H1 (cell line): ENCODE measurements around the gene C1S.

Experiments used
- ATF3 ChIP-seq: IDR thresholded peaks from 2 replicates; pipeline ENCODE4 v1.6.1; 2011; ENCODE audit warnings: low read depth, mild to moderate bottlenecking, low read length; ENCODE audit not compliant: insufficient read depth
- CTCF ChIP-seq, 3 experiments: IDR thresholded peaks; 1 replicate in 2 of 3; 2 replicates in 1 of 3; pipeline versions ENCODE4 v1.5.1 to v1.6.1; 2011; ENCODE audit warnings: low read length in 3 of 3, mild to moderate bottlenecking in 3 of 3, inconsistent platforms in 2 of 3, low read depth in 1 of 3, moderate library complexity in 1 of 3; ENCODE audit not compliant: insufficient read depth in 1 of 3; ENCODE audit errors: control extremely low read depth in 1 of 3
- E2F6 ChIP-seq: IDR thresholded peaks from 2 replicates; pipeline ENCODE4 v1.6.1; 2012; ENCODE audit warnings: inconsistent platforms
- EGR1 ChIP-seq: IDR thresholded peaks from 2 replicates; pipeline ENCODE4 v1.6.1; 2011; ENCODE audit warnings: low read depth, low read length, borderline replicate concordance
- HDAC2 ChIP-seq, 2 experiments: fragments of 300-600 bp in 1 of 2; sonication (generic) in 1 of 2; IDR thresholded peaks; 2 replicates each; pipeline ENCODE4 v1.6.1; 2011 to 2012; ENCODE audit warnings: low read depth in 2 of 2, low read length in 2 of 2, mild to moderate bottlenecking in 2 of 2, moderate library complexity in 2 of 2, borderline replicate concordance in 1 of 2, inconsistent platforms in 1 of 2
- MAFK ChIP-seq: IDR thresholded peaks from 2 replicates; pipeline ENCODE4 v1.6.1; 2012; ENCODE audit warnings: low read depth, mild to moderate bottlenecking, improper control_type of control experiment, low read length
- POLR2A ChIP-seq, 2 experiments: IDR thresholded peaks; 1 replicate in 1 of 2; 2 replicates in 1 of 2; pipeline ENCODE4 v1.6.1; 2011; ENCODE audit warnings: low read depth in 2 of 2, low read length in 2 of 2, mild to moderate bottlenecking in 2 of 2; ENCODE audit errors: control extremely low read depth in 1 of 2
- RXRA ChIP-seq: IDR thresholded peaks from 2 replicates; pipeline ENCODE4 v1.6.1; 2011; ENCODE audit warnings: low read depth, mild to moderate bottlenecking, low read length, moderate library complexity; ENCODE audit not compliant: insufficient read depth
- SUZ12 ChIP-seq: fragments of 200-600 bp; sonication (generic); IDR thresholded peaks from 2 replicates; pipeline ENCODE4 v1.6.1; 2012; ENCODE audit warnings: mild to moderate bottlenecking, inconsistent platforms, low read length, moderate library complexity, mixed read lengths
- TAF1 ChIP-seq: IDR thresholded peaks from 2 replicates; pipeline ENCODE4 v1.6.1; 2011; ENCODE audit warnings: mild to moderate bottlenecking, low read depth, low read length
- ZNF274 ChIP-seq: IDR thresholded peaks from 2 replicates; pipeline ENCODE4 v1.7.0; 2012; ENCODE audit warnings: low read length, borderline replicate concordance; ENCODE audit errors: extremely low read depth

DNA sequence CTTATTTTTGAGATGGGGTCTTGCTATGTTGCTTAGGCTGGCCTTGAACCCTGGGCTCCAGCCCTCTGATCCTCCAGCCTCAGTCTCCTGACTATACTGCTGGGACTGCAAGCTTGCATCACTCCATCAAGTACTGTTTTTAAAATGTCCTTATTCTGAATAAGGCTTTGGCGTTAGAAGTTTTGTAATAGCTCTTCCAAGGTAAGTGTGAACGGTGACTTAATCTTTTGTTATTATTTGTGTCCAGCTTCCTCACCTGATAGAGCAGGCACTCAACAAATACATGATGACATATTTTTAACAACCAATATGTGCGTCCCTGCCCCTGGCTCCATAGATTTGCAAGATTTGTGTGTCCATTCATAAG lies 47.1 kb downstream of the C1S start:
- TF ChIP-seq HDAC2 (IDR thresholded peaks at IDR 0.05; ENCODE audit: borderline replicate concordance in 1 of 2, low read depth in 2 of 2, low read length in 2 of 2) (no peak), CTCF (IDR thresholded peaks at IDR 0.05; ENCODE audit: control extremely low read depth in 1 of 3, insufficient read depth in 1 of 3, low read depth in 1 of 3, low read length in 3 of 3) (no peak), E2F6 (no peak), EGR1 (no peak), ATF3 (no peak), ZNF274 (no peak), SUZ12 (no peak), TAF1 (no peak), POLR2A (IDR thresholded peaks at IDR 0.05; ENCODE audit: control extremely low read depth in 1 of 2, low read depth in 2 of 2, low read length in 2 of 2) (no peak), MAFK (no peak), RXRA (no peak)
